Hepatocyte (in vitro differentiated cells): ENCODE results near the gene ARMH2.

Source experiments
- EZH2 ChIP-seq: fragments of 200-600 bp; sonication (generic); IDR thresholded peaks from 2 replicates; pipeline ENCODE4 v1.6.1; 2016; ENCODE audit warnings: antibody characterized with exemption, mild to moderate bottlenecking, borderline replicate concordance
- TF ChIP-seq, protein P1 (sequence below): fragments of 200-600 bp; sonication (generic); IDR thresholded peaks from 2 replicates; pipeline ENCODE4 v1.5.1; 2016; ENCODE audit warnings: antibody characterized with exemption, mild to moderate bottlenecking; ENCODE audit not compliant: poor library complexity

DNA sequence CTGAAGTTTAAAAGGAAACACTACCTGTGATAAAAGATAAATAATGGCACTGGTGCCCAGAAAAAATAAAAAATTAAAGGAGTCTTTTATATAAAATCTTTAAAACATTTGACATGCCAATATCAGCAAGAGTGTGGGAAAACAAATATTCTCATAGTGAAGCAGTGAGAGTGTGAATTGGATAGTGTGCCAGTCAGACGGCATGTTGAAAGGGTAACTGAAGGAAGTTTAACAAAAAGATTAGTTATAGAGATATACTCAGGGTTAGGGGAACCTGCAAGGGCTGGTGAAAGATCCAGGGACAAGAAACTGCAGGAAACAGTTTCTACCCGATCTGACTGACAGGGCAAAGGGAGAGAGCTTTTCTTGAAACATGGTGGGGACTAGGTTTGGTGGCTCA lies 46.2 kb downstream of the ARMH2 start:
- TF ChIP-seq, protein P1, sequence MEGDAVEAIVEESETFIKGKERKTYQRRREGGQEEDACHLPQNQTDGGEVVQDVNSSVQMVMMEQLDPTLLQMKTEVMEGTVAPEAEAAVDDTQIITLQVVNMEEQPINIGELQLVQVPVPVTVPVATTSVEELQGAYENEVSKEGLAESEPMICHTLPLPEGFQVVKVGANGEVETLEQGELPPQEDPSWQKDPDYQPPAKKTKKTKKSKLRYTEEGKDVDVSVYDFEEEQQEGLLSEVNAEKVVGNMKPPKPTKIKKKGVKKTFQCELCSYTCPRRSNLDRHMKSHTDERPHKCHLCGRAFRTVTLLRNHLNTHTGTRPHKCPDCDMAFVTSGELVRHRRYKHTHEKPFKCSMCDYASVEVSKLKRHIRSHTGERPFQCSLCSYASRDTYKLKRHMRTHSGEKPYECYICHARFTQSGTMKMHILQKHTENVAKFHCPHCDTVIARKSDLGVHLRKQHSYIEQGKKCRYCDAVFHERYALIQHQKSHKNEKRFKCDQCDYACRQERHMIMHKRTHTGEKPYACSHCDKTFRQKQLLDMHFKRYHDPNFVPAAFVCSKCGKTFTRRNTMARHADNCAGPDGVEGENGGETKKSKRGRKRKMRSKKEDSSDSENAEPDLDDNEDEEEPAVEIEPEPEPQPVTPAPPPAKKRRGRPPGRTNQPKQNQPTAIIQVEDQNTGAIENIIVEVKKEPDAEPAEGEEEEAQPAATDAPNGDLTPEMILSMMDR = no peak
- TF ChIP-seq EZH2 = no peak
